ENCODE measurements around the gene TMEM131L.

TMEM131L gene

DNA sequence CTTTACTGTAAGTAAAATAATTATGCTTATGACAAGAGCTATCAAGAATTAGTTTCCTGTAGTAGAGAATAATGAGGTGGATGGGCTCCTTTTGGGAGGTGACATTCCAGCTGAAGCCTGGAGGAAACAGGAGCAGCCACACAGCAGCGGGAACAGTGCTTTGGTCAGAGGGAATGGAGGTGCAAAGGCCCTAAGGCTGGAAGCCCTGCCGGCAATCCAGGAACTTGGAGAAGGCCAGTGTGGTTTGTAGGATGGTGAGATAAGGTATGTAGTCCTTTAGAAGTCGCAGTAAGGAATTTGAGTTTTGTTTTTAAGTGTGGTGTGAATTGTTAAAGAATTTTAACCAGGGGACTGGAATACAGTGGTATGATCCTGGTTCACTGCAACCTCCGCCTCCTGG is 8.1 kb downstream of the TMEM131L start:
- in situ Hi-C loops (cut with MboI; ENCODE audit: low sequenced_read_pairs), result no loop called here

DNA sequence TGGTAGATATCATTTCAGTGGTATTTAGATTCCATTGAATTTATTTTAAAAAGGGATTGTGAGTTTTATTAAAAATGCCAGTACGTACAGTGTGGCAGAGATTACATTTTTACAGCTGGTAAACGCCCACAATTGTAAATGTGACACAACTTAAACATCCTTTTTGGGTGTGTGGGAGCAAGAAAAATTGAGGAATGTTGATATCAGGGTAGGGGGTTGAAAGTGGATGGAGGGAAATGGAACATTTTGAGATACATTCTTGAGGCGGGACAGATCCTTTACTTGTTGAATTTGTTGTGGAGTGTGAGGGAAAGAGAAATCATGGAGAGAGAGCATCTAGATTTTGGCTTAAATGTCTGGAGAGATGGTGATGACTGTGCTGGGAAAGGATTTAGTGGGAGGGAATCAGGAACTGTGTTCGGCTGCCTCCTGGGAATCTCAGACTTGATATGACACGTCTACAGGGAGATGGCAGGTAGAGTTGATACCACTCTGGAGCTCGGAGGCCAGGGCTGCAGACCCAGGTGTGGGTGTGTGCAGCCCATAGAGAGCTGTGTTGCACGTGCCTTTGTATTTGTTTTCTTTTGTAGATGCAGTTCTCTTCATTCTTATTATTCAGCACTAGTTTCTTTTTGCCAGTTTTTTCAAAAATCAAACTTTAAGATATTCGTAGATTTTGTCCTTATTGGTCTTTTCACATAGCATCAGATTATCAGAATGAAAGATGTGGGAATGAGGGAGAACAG is 10.8 kb downstream of the TMEM131L start:
- in situ Hi-C loops (cut with MboI; ENCODE audit: low sequenced_read_pairs), result no loop called here

DNA sequence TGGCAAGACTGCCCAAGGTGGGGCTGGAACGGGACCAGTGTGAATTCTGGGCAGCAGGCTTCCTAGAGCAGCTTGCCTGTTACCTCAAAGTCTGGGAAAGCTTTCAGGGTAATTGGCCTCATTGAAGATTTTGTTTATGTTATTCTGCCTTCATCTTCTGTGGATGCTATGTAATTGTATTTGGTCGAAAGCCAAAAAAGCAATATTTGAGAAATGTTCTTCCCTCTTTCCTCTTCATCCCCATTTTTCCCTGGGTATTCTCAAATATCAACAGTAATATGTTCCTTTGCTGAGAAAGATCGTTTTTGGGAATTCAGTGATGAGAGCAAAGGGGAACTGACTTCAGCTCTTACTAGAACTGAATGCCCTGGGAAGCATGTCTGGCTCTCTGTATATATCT is 12.9 kb downstream of the TMEM131L start:
- in situ Hi-C loops (cut with MboI; ENCODE audit: low sequenced_read_pairs), result no loop called here

DNA sequence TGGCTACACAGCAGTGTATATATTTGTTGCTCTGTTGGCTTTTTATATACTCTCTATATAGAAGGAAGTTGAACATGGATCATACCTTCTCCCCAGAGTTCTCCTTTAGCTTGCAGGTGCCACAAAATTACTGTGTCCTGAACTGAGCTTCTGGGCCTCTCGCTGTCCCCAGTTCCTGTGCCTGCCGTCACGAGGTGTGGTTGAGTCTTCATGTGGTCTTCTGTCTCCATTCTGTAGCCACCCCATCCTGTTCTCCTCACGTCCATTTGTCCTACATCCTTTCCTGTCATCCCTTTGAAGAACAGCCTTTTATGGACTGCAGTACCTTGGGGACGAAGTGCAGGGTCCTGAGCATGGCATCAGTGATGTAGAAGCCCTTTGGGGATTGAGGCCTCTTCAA is 14.5 kb downstream of the TMEM131L start:
- in situ Hi-C loops (cut with MboI; ENCODE audit: low sequenced_read_pairs), result no loop called here

DNA sequence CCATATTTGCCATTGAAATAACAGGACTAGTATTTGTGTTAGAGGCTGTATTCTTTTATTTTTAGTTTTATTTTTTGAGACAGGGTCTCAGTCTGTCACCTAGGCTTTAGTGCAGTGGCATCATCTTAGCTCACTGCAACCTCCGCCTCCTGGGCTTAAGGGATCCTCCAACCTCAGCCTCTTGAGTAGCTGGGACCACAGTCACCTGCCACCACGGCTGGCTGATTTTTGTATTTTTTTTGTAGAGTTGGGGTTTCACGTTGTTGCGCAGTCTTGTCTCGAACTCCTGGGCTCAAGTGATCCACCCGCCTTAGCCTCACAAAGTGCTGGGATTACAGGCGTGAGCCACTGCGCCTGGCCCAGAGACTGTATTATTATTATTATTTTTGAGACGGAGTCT is 15.3 kb downstream of the TMEM131L start:
- in situ Hi-C loops (cut with MboI; ENCODE audit: low sequenced_read_pairs), result no loop called here

DNA sequence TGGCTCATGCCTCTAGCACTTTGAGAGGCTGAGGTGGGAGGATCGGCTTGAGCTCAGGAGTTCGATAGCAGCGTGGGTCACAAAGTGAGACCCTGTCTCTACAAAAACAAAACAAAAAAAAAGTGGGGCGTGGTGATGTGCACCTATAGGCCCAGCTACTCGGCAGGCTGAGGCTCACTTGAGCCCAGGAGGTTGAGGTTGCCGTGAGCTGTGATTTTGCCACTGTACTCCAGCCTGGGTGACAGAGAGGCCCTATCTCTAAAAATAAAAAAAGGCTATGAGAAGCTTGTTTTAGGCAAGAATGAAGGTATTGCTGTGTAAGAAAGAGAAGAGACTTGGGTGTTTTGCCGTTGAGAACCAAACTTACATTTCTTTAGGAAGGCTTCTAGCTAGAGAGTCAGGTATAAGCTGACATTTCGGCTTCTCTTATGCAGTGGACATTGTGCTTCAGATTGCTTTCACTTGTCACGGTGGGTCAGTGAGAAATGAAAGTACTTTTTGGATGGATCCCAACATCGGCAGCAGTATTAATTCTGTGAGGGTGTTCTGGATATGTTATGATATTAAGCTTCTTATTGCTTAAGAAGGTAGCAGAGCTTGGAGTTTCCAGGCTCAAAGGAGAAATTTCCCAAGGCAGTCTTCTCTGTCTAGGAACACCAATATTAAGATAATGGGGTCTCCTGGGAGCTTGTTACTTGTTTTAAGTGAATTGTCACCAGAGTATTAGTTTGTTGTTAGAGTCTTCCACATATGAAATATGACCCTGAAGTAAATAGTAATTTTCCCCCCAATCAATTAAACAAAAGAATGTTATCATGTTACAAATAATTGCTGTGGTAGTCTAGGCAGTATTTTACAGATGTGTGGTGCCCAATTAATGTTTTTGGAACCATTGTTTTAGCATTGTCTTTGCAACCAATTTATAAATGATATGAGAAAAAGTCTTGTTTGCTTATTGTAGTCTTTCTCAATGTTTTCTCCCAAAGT is 17.6 kb downstream of the TMEM131L start:
- in situ Hi-C loops (cut with MboI; ENCODE audit: low sequenced_read_pairs), result no loop called here

DNA sequence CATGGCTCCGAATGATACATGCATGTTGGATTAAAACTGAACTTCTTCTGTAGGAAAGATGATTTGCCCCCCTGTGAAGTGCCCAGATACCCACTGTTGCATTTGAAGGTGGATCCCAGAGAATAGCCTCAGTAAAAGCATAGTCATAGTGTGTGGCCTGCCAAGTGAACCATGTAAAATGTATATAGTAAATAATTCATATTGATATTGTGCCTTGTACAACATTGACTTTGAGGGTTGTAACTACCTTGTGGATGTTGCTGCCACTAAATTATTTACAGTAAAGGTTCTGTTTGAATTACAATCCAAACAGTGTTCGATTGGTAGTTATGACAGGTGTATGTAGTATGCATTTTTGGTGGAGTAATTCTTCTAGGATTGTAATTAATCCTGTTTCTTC is 19.2 kb downstream of the TMEM131L start:
- in situ Hi-C loops (cut with MboI; ENCODE audit: low sequenced_read_pairs), result no loop called here

DNA sequence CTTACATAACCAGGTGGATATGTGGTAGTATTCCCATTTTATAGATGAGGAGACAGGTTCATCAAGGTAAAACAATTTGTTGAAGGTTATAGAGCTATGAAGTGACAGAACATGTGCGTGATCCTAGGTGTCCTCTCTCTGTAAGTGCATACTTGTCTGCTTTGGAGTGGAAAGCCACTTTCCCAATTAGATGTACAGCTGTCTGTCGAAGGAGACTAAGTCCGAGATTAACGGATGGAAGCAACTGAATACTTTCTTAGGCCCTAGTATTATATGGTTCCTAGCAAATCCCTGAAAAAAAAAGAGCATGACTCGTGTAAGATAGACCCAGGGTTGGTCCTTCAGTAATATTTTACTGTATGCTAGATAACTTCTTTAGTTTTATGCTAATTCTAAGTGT is 19.7 kb downstream of the TMEM131L start:
- in situ Hi-C loops (cut with MboI; ENCODE audit: low sequenced_read_pairs), result no loop called here

DNA sequence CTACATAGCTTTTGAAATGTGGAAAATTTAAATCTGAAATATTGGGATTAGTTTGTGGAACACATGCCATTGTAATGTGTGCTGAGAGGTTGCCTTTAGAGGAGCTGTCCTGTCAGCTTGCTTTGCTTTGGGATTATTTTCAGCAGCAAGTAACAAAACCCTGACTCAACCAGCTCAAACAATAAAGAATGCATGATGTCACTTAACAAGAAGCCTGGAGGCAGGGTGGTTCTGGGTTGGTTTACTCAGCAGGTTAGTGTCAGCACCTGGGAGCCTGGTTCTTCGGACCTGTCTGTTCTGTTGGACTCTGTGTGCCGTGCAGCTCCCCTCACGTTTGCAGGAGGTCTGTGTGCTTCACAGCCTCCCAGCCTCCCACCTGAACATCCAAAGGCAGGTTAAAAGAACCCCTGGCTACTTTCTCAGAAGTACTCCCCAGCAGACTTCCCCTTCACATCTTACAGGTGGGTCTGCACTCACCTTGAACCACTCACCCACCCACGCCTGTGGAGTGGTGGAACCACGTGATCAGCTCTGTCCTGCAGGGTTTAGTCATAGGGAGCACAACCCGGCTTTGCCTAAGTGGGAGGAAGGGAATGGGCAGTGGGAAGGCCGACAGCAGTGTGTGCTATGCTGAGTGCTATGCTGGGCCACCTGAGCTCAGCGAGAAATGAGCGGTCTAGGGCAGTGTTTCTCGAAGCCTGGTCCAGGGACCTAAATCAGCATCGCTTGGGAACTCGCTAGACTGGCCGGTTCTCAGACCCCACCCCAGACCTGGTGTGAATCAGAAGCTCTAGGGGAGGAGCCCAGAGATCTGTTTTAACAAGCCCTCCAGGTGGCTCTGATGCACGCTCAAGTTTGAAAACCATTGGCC is 20.4 kb downstream of the TMEM131L start:
- in situ Hi-C loops (cut with MboI; ENCODE audit: low sequenced_read_pairs), result no loop called here

DNA sequence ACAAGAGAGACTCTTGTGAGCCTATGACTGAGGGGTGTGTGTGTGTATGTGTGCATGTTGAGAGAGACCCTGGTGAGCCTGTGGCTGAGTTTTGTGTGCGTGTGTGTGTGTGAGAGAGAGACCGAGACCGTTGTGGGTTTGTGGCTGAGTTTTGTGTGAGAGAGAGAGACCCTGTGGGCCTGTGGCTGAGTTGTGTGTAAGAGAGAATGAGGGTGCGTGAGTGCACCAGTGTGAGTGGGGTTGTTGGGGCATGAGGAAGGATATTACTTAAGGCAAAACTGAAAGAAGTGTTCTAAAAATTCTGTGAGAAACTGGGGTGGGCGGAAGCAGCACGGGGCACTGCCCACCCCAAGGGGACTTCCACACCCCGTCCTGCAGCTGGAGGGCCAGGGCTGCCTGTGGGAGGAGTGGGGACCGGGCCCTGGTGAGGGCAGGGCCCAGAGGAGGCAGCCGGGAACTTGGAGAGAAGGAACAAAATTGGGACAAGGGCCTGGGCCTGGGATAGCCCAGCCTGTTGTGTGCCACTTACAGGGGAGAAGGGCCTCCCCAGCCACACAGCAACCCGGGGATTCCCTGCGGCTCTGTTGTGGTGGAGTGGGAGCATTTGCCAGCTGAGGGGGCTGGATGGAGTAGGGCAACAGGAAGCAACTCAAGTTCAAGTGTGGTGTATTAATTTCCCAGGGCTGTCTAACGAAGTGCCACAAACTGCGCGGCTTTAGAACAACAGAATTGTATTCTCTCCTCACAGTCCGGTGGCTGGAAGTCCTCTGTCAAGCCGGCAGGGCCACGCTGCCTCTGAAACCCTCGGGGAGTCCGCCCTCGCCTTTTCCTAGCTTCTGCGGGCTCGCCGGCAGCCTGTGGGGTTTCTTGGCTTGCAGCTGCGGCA is 22.1 kb downstream of the TMEM131L start:
- in situ Hi-C loops (cut with MboI; ENCODE audit: low sequenced_read_pairs), result no loop called here

DNA sequence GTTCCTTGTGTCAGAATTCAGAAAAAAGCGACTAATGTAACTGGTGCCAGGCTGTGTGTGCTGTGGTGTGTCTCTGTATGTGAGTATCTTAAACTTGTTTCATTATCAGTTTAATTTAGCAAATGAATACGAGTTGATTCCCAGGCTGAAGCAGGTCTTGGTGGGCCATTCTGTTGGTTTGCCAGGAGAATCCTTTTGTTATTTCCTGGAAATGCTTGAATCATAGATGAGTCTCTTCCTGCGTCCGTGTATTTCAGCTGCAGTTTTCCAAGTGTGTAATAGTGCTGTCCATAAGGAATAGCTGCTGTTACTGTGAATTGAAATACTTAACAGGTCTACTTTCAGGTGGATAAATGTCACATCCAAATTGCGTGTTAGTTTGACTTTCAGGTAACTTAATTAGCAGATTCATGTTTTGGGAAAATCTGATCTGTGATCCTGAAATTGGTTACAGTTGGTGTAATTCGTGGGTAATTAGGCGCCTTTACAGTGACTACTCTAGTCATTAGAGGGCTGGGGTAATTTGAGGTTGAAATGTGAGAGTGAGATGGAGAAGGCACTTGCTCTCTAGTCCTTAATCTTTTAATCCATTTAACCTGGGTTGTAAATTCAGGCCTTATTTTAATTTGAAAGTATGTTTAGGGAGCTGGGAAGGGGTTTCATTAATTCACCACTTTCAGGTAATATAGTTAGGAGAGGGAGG is 23.8 kb downstream of the TMEM131L start:
- in situ Hi-C loops (cut with MboI; ENCODE audit: low sequenced_read_pairs), result no loop called here

DNA sequence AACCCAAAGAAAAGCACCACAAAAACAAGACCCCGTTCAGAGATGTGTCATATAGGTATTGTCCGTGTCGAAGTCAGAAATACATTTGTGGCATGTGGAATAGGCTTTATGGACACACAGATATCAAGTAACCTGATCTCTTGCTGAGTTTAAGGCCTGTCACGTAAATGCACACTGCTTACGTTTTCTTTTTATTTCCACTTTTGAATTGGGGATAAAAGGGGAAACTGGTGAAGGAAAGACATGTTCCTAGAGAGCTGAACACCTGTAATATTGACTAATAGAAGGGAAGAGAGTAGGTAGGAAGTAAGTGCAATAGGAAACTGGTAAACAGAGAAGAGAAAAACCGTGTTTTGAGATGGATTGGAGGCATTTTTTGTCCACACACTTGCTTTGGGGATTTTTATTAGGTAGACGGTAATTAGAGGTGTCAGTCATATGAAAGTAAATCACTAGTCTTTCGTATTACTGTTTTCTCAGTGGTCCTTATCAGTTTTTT is 24.9 kb downstream of the TMEM131L start:
- in situ Hi-C loops (cut with MboI; ENCODE audit: low sequenced_read_pairs), result no loop called here

DNA sequence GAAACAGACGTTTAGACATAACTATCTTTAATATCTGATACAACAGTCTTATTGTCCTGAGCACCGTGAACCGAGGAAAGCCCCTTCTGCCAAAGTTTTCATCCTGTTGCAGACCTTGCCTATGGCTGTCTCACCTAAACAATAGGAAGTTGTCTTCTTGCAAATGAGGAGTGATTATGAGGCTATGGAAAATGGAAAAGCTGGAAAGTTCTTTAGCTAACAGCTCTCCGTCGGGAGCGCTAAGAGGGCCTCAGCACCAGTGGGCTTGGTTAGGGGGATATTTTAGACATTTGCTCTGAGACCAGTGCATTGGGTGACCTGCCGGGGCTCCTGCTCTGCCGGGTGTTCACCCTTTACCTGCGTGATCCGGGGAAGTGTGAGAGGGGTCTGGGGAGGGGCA is 28.4 kb downstream of the TMEM131L start:
- in situ Hi-C loops (cut with MboI; ENCODE audit: low sequenced_read_pairs), result no loop called here

DNA sequence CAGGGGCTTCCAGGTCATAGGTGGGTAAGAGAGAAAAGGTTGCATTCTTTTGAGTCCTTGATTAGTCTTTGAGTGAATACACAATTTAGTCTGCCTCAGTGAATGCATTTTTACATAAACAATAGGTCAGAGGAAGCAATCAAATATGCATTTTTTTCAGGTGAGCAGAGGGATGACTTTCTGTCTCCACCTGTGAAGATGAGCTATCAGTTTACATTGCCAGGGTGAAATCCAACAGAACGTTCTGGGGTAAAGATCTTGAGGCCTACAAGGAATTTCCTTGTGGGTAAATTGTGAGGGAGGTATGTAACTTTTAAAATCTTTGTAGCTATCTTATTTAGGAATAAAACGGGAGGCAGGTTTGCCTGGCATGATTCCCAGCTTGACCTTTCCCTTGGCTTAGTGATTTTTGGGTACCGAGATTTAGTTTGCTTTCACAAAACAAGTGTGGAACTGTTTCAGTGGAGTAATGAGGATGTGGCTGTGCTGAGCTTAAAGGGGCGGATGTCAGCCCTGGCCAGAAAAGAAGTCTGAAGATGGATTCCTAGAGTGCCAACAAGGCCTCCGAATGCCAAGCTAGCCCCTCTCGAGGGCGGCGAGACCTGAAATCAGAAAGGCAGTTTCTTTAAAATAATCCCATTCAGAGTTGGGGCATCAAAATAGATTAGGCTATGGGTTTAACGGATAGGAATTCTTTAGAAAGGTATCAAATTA is 29.5 kb downstream of the TMEM131L start:
- in situ Hi-C loops (cut with MboI; ENCODE audit: low sequenced_read_pairs), result no loop called here

DNA sequence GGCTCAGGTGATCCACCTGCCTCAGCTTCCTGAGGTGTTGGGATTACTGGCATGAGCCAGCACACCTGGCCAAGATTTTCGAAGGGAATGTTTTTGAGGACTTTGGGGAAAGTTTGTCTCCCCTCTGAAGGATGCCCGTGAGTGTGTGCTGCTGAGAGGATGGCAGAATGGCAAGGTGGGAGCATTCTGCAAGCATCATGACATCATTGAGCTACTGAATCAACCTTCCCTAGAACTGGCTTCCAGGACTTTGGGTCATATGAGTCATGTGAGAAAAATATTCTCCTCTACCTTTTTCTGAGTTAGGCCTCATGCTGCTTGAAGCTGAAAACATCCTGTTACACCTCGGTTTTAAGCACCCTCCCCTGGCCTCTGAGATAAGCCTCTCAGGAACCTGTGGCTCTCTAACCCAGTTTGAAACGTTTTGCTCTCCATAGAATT is 31.0 kb downstream of the TMEM131L start:
- in situ Hi-C loops (cut with MboI; ENCODE audit: low sequenced_read_pairs), result no loop called here

DNA sequence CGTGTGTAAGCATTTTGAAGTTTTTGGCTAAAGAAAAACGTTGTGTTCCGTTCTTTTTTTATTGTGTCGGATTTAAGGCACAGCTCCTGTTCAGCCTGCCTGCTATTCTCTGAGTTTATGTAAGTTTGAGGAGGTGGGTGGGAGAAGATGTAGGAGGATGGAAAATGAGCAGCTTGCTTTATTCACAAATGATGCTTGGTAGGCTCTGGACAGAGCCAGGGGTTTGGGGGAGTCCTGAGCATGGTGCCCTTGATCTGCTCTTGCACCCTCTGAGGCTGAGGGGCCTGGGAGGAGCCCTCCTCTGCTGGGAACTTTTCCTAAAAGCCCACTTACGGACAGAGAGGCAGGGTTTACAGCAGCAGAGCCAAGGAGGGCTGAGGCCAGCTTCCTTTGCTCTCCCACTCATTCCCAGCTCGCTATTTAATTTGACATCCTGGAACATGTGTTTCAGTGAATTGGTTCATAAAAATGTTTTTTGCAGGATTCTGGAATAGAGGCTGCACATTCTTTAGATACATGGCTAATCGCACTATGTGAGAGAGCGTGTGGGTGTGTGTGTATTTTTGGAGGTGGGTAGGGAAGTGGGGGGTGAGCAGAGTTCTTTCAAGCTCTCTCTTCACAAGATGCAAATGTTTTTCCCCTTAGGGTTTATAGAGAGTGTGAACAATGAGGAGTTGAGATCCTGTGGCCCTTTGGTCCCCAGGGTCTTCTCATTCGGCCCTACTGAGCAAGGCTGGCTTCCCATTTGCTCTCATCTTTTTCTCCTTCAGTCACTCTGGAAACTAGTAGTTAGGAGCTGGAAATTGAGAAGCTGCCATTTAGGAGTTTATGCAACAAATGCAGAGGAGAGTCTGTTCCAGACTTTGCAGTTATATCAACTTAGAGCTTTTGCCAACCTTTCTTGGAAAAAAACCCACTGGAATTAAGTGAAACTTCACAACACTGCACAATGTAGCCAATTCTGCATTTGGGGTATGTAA is 32.1 kb downstream of the TMEM131L start:
- in situ Hi-C loops (cut with MboI; ENCODE audit: low sequenced_read_pairs), result no loop called here

DNA sequence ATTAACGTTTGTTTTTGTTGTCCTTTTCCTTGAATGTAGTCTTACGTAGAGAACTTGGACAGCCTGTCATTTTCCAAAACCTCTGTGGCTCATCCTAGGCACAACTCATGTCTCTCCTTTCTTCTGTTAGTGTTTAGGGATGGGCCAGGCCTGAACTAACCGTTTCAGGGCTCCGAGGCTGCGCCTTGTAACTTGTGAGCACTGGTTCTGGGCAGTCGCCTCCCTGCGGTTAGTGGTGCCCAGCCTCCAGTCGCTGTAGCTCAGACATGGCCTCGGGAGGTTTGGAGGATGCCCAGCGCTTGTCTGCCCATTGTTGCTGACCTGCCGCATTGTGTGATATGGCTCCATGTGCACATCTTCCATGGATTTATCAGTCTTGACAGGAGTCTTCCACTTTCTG is 32.8 kb downstream of the TMEM131L start:
- in situ Hi-C loops (cut with MboI; ENCODE audit: low sequenced_read_pairs), result no loop called here
